Natural killer cell treated with Interleukin-12 subunit alpha and Interleukin-12 subunit beta and Interleukin-15 and Interleukin-18, amount 100 ng/mL, for 72 hours (primary cell): ENCODE measurements around the gene INTS7. TPM values are rescaled to one million over a fixed set of nuclear protein-coding genes. Genes with fewer than 3 reads are reported as not detected.
A peak's percentile ranks its signal among the peaks of the same experiment; 100 is the strongest.
"Not testable (repeated sequence)": the region's sequence is repeated elsewhere in the genome, so short reads cannot be mapped to it uniquely, and the experiment has no call there.

Experiments
- ATAC-seq, 2 donors: fragments of 150-1000 bp; cut with Tn5 transposase in 1 of 2; sonication (Bioruptor Pico), chemical (Tn5 transposase) in 1 of 2; 2 replicates each; pipeline ENCODE4 v1.10.0; 2021
- DNase-seq: peaks from one replicate; pipeline ENCODE4 v3.0.0; 2022; ENCODE audit warnings: low spot score
- H3K27ac Mint-ChIP-seq, 2 donors: 1 replicate in 1 of 2; 2 replicates in 1 of 2; pipeline ENCODE4 v1.8.0; 2022; ENCODE audit warnings: mixed read lengths in 2 of 2, mild to moderate bottlenecking in 1 of 2, moderate library complexity in 1 of 2
- H3K27me3 Mint-ChIP-seq, 2 donors: 1 replicate in 1 of 2; 2 replicates in 1 of 2; pipeline ENCODE4 v1.8.0; 2022; ENCODE audit warnings: mixed read lengths in 2 of 2
- H3K36me3 Mint-ChIP-seq: one replicate; pipeline ENCODE4 v1.8.0; 2022; ENCODE audit warnings: mixed read lengths
- H3K4me1 Mint-ChIP-seq, 2 donors: 1 replicate in 1 of 2; 2 replicates in 1 of 2; pipeline ENCODE4 v1.8.0; 2022; ENCODE audit warnings: low read depth in 2 of 2, mixed read lengths in 2 of 2, mild to moderate bottlenecking in 1 of 2
- H3K4me3 Mint-ChIP-seq: one replicate; pipeline ENCODE4 v1.8.0; 2022; ENCODE audit warnings: mixed read lengths
- H3K9me3 Mint-ChIP-seq: 2 replicates; pipeline ENCODE4 v1.8.0; 2022; ENCODE audit warnings: mixed read lengths
- total RNA-seq, 2 donors: library from RNA; stranded (reverse); gene quantifications; one replicate each; pipeline ENCODE4 v1.2.3, GENCODE V29; 2022

INTS7 gene
- total RNA-seq, 2 donors from 2014 or later = 32.9 to 41.8 TPM

GRCh38 chr1:212055333-212055732 is 20.0 kb upstream of the INTS7 start:
- no peak overlapping the region for H3K4me3 Mint-ChIP-seq
- peaks cover 5% of the 10 kb centered on the region for H3K9me3 Mint-ChIP-seq
- H3K36me3 Mint-ChIP-seq = peaks cover 57% of the 10 kb centered on the region
- DNase-seq = no peak
- no peaks in the 10 kb centered on the region for H3K27me3 Mint-ChIP-seq
- peaks cover 20 to 23% of the 10 kb centered on the region in 2 donors for H3K4me1 Mint-ChIP-seq
- ATAC-seq = no peak
- H3K27ac Mint-ChIP-seq = no peak overlapping the region

GRCh38 chr1:212053993-212054392 is 18.6 kb upstream of the INTS7 start:
- DNase-seq = no peak
- no peak for ATAC-seq

GRCh38 chr1:212045981-212046380 is 10.6 kb upstream of the INTS7 start:
- H3K4me3 Mint-ChIP-seq = no peak overlapping the region
- peaks cover 2 to 6% of the 10 kb centered on the region in 2 donors for H3K4me1 Mint-ChIP-seq
- H3K9me3 Mint-ChIP-seq = no peaks in the 10 kb centered on the region
- ATAC-seq (no peak), DNase-seq (no peak)
- H3K36me3 Mint-ChIP-seq = peaks cover 14% of the 10 kb centered on the region
- no peaks in the 10 kb centered on the region for H3K27me3 Mint-ChIP-seq
- H3K27ac Mint-ChIP-seq = no peak overlapping the region

More at GRCh38 chr1:212053993-212054392, 18.6 kb upstream of the INTS7 start:
- H3K9me3 Mint-ChIP-seq = peaks cover 5% of the 10 kb centered on the region
- no peak overlapping the region for H3K27ac Mint-ChIP-seq
- peaks cover 59% of the 10 kb centered on the region for H3K36me3 Mint-ChIP-seq
- peaks cover 20 to 23% of the 10 kb centered on the region in 2 donors for H3K4me1 Mint-ChIP-seq
- H3K27me3 Mint-ChIP-seq = no peaks in the 10 kb centered on the region
- no peak overlapping the region for H3K4me3 Mint-ChIP-seq

GRCh38 chr1:212044851-212045250 is 9.5 kb upstream of the INTS7 start:
- peaks cover 8 to 15% of the 10 kb centered on the region in 2 donors for H3K4me1 Mint-ChIP-seq
- H3K4me3 Mint-ChIP-seq = no peak overlapping the region
- ATAC-seq (no peak), DNase-seq (no peak)
- H3K27ac Mint-ChIP-seq = no peak overlapping the region
- H3K27me3 Mint-ChIP-seq = no peaks in the 10 kb centered on the region
- peaks cover 9% of the 10 kb centered on the region for H3K36me3 Mint-ChIP-seq
- H3K9me3 Mint-ChIP-seq = no peaks in the 10 kb centered on the region

GRCh38 chr1:212042436-212042835 is 7.1 kb upstream of the INTS7 start:
- Mint-ChIP-seq H3K4me1 (peaks cover 15 to 29% of the 10 kb centered on the region in 2 donors), H3K27me3 (no peaks in the 10 kb centered on the region), H3K27ac (no peak overlapping the region), H3K4me3 (no peak overlapping the region), H3K36me3 (peaks cover 15% of the 10 kb centered on the region), H3K9me3 (no peaks in the 10 kb centered on the region)
- ATAC-seq (no peak), DNase-seq (no peak)

DNA sequence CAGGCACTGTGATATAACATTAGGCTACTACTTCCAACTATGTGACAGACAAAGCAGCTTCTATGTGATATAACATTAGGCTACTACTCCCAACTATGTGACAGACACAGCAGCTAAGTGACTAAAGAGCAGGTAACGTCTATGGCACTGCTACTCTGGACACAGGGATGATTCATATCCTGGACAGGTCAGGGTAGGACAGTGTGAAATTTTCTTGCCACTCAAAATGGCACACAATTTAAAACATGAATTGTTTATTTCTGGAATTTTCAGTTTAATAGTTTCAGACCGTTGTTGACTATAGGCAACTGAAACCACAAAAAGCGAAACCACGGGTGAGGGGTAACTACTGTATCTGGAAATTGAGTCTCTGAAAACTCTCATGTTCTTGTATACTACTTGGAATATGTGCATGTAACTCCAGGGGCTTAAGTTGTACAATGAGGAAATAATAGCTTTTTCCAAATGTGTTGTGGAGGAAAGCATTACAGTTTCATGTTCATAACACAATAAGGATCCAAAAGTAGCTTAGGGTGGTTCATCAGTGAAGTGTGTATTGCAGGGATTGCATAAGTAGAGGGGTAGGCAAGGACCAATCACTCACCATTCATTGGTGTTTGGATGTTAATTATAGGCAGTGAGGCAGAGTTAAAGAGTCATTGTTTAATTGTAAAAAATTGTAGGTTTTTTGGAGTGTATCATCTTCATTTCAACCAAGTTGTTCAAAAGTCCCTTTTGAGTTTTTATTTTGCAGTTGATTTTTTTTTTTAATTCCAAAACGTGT is 5.5 kb upstream of the INTS7 start:
- DNase-seq = no peak
- H3K4me1 Mint-ChIP-seq = peaks cover 21 to 41% of the 10 kb centered on the region in 2 donors
- peak; percentile 49 to 63 for ATAC-seq
- peak overlapping the region in 1 of 2 donors; percentile 14 for H3K27ac Mint-ChIP-seq
- H3K27me3 Mint-ChIP-seq = no peaks in the 10 kb centered on the region
- peak overlapping the region; percentile 48 for H3K4me3 Mint-ChIP-seq
- H3K9me3 Mint-ChIP-seq = no peaks in the 10 kb centered on the region
- H3K36me3 Mint-ChIP-seq = peaks cover 11% of the 10 kb centered on the region

- H3K9me3 Mint-ChIP-seq = no peaks in the 10 kb centered on the region
- DNase-seq (no peak), ATAC-seq (no peak)
- peaks cover 11% of the 10 kb centered on the region for H3K36me3 Mint-ChIP-seq
- peak overlapping the region; percentile 11 for H3K4me3 Mint-ChIP-seq
- H3K27me3 Mint-ChIP-seq = no peaks in the 10 kb centered on the region
- no peak overlapping the region for H3K27ac Mint-ChIP-seq
- peaks cover 29 to 45% of the 10 kb centered on the region in 2 donors for H3K4me1 Mint-ChIP-seq
These were observed 4.3 kb upstream of the INTS7 start for GRCh38 chr1:212039622-212040021.

DNA sequence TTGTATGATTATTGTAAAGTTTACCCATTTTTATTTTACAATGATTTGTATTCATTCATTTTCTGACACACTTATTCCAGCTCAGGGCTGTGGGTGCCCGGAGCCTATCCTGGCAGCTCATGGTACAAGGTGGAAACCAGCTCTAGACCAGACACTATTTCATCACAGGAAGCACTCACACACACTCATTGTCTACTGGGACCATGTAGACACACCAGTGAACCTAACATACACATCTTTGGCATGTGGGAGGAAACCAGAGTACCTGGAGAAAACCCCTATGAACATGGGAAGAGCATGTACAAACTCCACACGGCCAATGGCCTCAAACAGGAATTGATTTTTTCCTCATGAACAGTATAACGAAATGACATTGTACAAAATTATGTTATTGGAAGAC is 2.5 kb upstream of the INTS7 start:
- Mint-ChIP-seq H3K9me3 (no peaks in the 10 kb centered on the region), H3K36me3 (peaks cover 11% of the 10 kb centered on the region), H3K27me3 (no peaks in the 10 kb centered on the region), H3K4me3 (peak overlapping the region; percentile 94), H3K4me1 (peaks cover 37 to 52% of the 10 kb centered on the region in 2 donors), H3K27ac (no peak overlapping the region)
- DNase-seq = no peak
- no peak for ATAC-seq

GRCh38 chr1:212035835-212036605 is 663 bp upstream of the INTS7 start:
- Mint-ChIP-seq H3K4me3 (peak overlapping the region; percentile 94), H3K27ac (peak overlapping the region; percentile 93 to 97), H3K9me3 (no peaks in the 10 kb centered on the region), H3K4me1 (peaks cover 48 to 68% of the 10 kb centered on the region in 2 donors), H3K36me3 (peaks cover 10% of the 10 kb centered on the region), H3K27me3 (no peaks in the 10 kb centered on the region)
- no peak for DNase-seq
- ATAC-seq = peak in 1 of 2 donors; percentile 21

DNA sequence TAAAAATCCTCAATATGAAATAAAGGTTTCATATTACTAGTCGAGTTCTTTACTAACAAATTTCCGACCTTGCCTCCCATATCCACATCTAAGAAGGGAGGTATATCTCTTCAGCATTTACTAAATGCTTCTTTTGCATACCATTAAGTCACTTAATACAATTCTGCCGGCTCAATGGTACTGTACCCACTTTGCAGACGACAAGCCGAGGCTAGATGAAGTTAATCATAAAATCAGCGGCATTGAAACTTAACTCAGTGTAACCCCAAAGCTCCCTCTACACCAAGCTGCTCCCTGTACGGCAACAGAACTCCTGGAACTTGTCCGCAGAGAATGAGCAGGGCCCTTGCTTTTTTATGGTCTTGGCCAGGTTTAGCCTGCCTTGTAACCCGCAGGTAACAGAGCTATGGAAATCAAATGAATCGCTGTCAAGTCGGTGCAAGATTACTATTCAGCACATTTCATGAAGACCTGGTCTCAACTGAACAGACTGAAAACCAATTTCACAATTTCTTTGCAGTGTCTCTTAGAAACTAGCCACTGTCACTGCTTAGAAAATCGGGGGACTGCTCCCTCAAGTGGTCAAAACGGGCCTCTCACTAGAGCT is 738 bp downstream of the INTS7 start:
- peak overlapping the region; percentile 94 for H3K4me3 Mint-ChIP-seq
- H3K4me1 Mint-ChIP-seq = peaks cover 46 to 65% of the 10 kb centered on the region in 2 donors
- no peaks in the 10 kb centered on the region for H3K27me3 Mint-ChIP-seq
- peak in 1 of 2 donors; percentile 0 for ATAC-seq
- peak overlapping the region; percentile 93 to 97 for H3K27ac Mint-ChIP-seq
- no peak for DNase-seq
- H3K9me3 Mint-ChIP-seq = no peaks in the 10 kb centered on the region
- H3K36me3 Mint-ChIP-seq = peaks cover 6% of the 10 kb centered on the region

DNA sequence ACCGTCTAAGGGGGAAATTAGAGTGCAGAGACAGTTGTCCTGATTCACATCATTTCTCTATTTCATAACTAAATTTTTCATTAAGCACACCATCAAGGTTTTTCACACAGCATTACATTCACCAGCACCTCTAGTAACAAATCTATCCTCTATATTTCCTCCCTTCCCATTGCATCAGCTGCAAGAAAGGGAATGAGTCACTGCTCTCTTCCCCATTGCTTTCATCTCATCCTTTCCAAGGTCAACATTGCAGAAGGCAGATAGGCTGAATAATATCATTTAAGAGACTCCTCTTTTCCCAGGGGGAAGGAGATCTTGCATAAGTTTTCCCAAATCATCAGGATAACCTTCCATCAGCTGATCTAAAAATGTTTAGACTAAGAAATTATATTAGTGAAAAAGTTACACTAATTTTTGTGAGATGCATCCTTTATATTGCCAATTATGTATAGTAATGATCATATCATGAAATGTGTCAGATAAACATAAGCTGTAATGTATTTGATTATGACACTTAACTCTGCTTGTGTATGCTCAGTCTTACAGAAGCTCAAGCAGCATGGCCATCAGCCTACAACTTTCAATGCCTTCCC is 4.3 kb downstream of the INTS7 start:
- Mint-ChIP-seq H3K27ac (peak overlapping the region in 1 of 2 donors; percentile 38), H3K36me3 (no peaks in the 10 kb centered on the region), H3K27me3 (no peaks in the 10 kb centered on the region), H3K4me3 (peak overlapping the region; percentile 2), H3K9me3 (no peaks in the 10 kb centered on the region), H3K4me1 (peaks cover 48 to 52% of the 10 kb centered on the region in 2 donors)
- DNase-seq (no peak), ATAC-seq (no peak)

DNA sequence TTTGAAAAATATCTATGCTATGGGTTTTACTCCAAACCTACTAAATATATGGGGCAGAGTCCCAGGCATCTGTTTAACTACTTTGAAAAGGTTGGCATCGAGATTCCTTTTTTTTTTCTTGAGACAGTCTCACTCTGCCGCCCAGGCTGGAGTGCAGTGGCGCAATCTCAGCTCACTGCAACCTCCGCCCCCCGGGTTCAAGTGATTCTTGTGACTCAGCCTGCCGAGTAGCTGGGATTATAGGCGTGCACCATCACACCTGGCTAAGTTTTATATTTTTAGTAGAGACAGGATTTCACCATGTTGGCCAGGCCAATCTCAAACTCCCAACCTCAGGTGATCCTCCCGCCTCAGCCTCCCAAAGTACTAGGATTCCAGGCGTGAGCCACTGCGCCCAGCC is 7.6 kb downstream of the INTS7 start:
- not testable (repeated sequence) for ATAC-seq, H3K27ac Mint-ChIP-seq, H3K9me3 Mint-ChIP-seq, H3K4me3 Mint-ChIP-seq, DNase-seq, H3K27me3 Mint-ChIP-seq
- Mint-ChIP-seq H3K4me1 (peaks cover 39 to 43% of the 10 kb centered on the region in 2 donors), H3K36me3 (peaks cover 16% of the 10 kb centered on the region)

- no peak for ATAC-seq
- Mint-ChIP-seq H3K36me3 (peaks cover 16% of the 10 kb centered on the region), H3K27me3 (no peaks in the 10 kb centered on the region), H3K27ac (no peak overlapping the region), H3K9me3 (peaks cover 4% of the 10 kb centered on the region), H3K4me3 (no peak overlapping the region), H3K4me1 (peaks cover 25 to 26% of the 10 kb centered on the region in 2 donors)
- no peak for DNase-seq
These were observed 10.7 kb downstream of the INTS7 start for GRCh38 chr1:212024469-212025149.
